Ovary (tissue), 3 donors: ENCODE results near the gene ELFN1.

Experiments
- CTCF ChIP-seq, 3 donors: fragments of 450-650 bp in 2 of 3; fragments of 200-600 bp in 1 of 3; IDR thresholded peaks; one replicate each; pipeline versions ENCODE4 v1.5.1 to v1.8.0; 2016 to 2022; ENCODE audit warnings: antibody characterized with exemption in 3 of 3, mild to moderate bottlenecking in 1 of 3
- EP300 ChIP-seq: sonication (generic); formaldehyde crosslinking; IDR thresholded peaks from one replicate; pipeline ENCODE4 v1.6.1; 2017; ENCODE audit warnings: antibody characterized with exemption
- donor health status: DM: no; HTN: no; CAD: no.

DNA sequence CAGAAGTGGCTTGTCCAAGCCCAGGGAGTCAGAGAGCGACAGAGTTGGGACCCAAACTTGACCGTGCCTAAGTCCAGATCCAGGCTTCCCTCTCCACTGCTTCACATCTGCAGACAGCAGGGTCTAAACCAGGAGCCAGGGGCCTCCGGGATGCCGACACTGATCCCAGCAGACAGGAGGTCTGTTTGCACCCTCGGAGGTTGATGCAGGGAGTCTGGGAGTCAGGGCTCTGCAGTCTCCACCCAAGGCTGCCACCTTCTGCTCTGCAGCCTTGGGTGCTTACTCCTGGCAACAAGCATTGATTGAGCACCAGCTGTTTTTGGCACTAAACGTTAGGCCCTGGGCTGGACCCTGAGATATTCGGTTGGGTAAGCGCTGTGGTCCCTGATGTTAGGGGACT is 21.0 kb downstream of the ELFN1 start:
- TF ChIP-seq EP300 (no peak), CTCF (IDR thresholded peaks at IDR 0.05) (no peak)
